ENCODE results near the gene CLSTN1.

GRCh38 chr1:9703681-9704080 lies 120.1 kb downstream of the CLSTN1 start:
- TF ChIP-seq, protein P1, sequence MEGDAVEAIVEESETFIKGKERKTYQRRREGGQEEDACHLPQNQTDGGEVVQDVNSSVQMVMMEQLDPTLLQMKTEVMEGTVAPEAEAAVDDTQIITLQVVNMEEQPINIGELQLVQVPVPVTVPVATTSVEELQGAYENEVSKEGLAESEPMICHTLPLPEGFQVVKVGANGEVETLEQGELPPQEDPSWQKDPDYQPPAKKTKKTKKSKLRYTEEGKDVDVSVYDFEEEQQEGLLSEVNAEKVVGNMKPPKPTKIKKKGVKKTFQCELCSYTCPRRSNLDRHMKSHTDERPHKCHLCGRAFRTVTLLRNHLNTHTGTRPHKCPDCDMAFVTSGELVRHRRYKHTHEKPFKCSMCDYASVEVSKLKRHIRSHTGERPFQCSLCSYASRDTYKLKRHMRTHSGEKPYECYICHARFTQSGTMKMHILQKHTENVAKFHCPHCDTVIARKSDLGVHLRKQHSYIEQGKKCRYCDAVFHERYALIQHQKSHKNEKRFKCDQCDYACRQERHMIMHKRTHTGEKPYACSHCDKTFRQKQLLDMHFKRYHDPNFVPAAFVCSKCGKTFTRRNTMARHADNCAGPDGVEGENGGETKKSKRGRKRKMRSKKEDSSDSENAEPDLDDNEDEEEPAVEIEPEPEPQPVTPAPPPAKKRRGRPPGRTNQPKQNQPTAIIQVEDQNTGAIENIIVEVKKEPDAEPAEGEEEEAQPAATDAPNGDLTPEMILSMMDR (IDR thresholded peaks at IDR 0.05; ENCODE audit: low read length), result no peak
- TF ChIP-seq EZH2 (IDR thresholded peaks at IDR 0.05; ENCODE audit: borderline replicate concordance, low read length), result no peak

All from OCI-LY1 (cell line).